CD4-positive, alpha-beta T cell (primary cell): ENCODE data around the gene CTRB1. TPM values are rescaled to one million over a fixed set of nuclear protein-coding genes. Genes with fewer than 3 reads are reported as not detected.

Source experiments
- ATAC-seq: fragments of 200-7000 bp; cut with Tn5 transposase; one replicate; pipeline ENCODE4 v1.10.0; 2022; ENCODE audit warnings: mild to moderate bottlenecking; ENCODE audit not compliant: poor library complexity
- CTCF ChIA-PET: fragments of 350-600 bp; sonication (Branson Sonifier 250); formaldehyde crosslinking; loops from one replicate; lab custom pipeline; 2021; ENCODE audit warnings: antibody characterized with exemption, inconsistent platforms; lab: Charles Lee
- POLR2A ChIA-PET: fragments of 350-600 bp; sonication (Branson Sonifier 250); formaldehyde crosslinking; loops from one replicate; lab custom pipeline; 2021; ENCODE audit warnings: antibody characterized with exemption, inconsistent platforms; lab: Charles Lee
- DNase-seq, 14 experiments: peaks; one replicate each; pipeline ENCODE4 v3.0.0-alpha.2; 2013 to 2020; ENCODE audit warnings: mixed read lengths in 2 of 14
- H3K27ac ChIP-seq, 2 donors: one replicate each; pipeline versions ENCODE4 v1.5.1 to v1.7.0; 2013; ENCODE audit warnings: low read length in 2 of 2, low read depth in 1 of 2, mild to moderate bottlenecking in 1 of 2
- H3K27me3 ChIP-seq, 2 experiments: 1 replicate in 1 of 2; 2 replicates in 1 of 2; pipeline versions ENCODE4 v1.6.1 to v1.7.0; 2013; ENCODE audit warnings: low read length in 2 of 2, control low read depth in 1 of 2, mild to moderate bottlenecking in 1 of 2, moderate library complexity in 1 of 2; ENCODE audit not compliant: insufficient read depth in 2 of 2, control insufficient read depth in 1 of 2
- H3K36me3 ChIP-seq: one replicate; pipeline ENCODE4 v1.6.1; 2013; ENCODE audit warnings: low read length, control low read depth; ENCODE audit not compliant: insufficient read depth
- H3K4me1 ChIP-seq: one replicate; pipeline ENCODE4 v1.6.1; 2013; ENCODE audit warnings: low read length, control low read depth; ENCODE audit not compliant: insufficient read depth
- H3K4me3 ChIP-seq: one replicate; pipeline ENCODE4 v1.5.1; 2013; ENCODE audit warnings: mild to moderate bottlenecking, low read length, moderate library complexity
- H3K9me3 ChIP-seq, 2 experiments: 1 replicate in 1 of 2; 2 replicates in 1 of 2; pipeline versions ENCODE4 v1.6.1 to v1.7.0; 2013; ENCODE audit warnings: low read length in 2 of 2, mild to moderate bottlenecking in 2 of 2, control low read depth in 1 of 2, moderate library complexity in 1 of 2; ENCODE audit not compliant: control insufficient read depth in 1 of 2, insufficient read depth in 1 of 2
- H3K27ac Mint-ChIP-seq: one replicate; pipeline ENCODE4 v1.8.0; 2020; ENCODE audit warnings: mixed read lengths
- H3K27me3 Mint-ChIP-seq: one replicate; pipeline ENCODE4 v1.8.0; 2021; ENCODE audit warnings: mixed read lengths
- H3K36me3 Mint-ChIP-seq: one replicate; pipeline ENCODE4 v1.8.0; 2021; ENCODE audit warnings: low read depth, mixed read lengths
- H3K4me1 Mint-ChIP-seq: one replicate; pipeline ENCODE4 v1.8.0; 2021; ENCODE audit warnings: low read depth, mixed read lengths
- H3K4me3 Mint-ChIP-seq: one replicate; pipeline ENCODE4 v1.8.0; 2020; ENCODE audit warnings: mild to moderate bottlenecking, mixed read lengths
- H3K9me3 Mint-ChIP-seq: one replicate; pipeline ENCODE4 v1.8.0; 2020; ENCODE audit warnings: mixed read lengths
- intact Hi-C, 2 experiments: fragments of 100-400 bp; cut with DNase I in 1 of 2; cut with micrococcal nuclease in 1 of 2; formaldehyde crosslinking; loops; one replicate each; pipeline versions ENCODE4 v1.15.1 to v1.9.0; 2023 to 2025; cut with DNase I, micrococcal nuclease
- total RNA-seq, 174 experiments: library from RNA in 2 of 174; stranded (reverse) in 2 of 174; gene quantifications; one replicate each; pipeline ENCODE4 v1.2.3 and lab custom pipeline; 2021 to 2026
- TF ChIP-seq, protein P1 (sequence below): fragments of 200-600 bp; IDR thresholded peaks from one replicate; pipeline ENCODE4 v1.8.0; 2022; ENCODE audit warnings: antibody characterized with exemption, mild to moderate bottlenecking

CTRB1 gene
- total RNA-seq, 2 experiments from 2014 or later, result not detected

- peaks cover 15% of the 10 kb centered on the region for H3K4me1 ChIP-seq
- H3K4me3 ChIP-seq, result peak overlapping the region; percentile 49
- DNase-seq (no peak), ATAC-seq (no peak)
- H3K27me3 ChIP-seq, result peaks cover 32 to 50% of the 10 kb centered on the region in 2 experiments
- H3K9me3 ChIP-seq, result peaks cover 0 to 20% of the 10 kb centered on the region in 2 experiments
- no peaks in the 10 kb centered on the region for H3K36me3 Mint-ChIP-seq
- H3K27me3 Mint-ChIP-seq, result peaks cover 56% of the 10 kb centered on the region
- POLR2A ChIA-PET, result no interaction called here
- H3K4me1 Mint-ChIP-seq, result no peaks in the 10 kb centered on the region
- intact Hi-C loops, result no loop called here
- H3K36me3 ChIP-seq, result no peaks in the 10 kb centered on the region
- CTCF ChIA-PET, result no interaction called here
- no peak overlapping the region for H3K4me3 Mint-ChIP-seq
- H3K27ac ChIP-seq, result no peak overlapping the region
- TF ChIP-seq, protein P1, sequence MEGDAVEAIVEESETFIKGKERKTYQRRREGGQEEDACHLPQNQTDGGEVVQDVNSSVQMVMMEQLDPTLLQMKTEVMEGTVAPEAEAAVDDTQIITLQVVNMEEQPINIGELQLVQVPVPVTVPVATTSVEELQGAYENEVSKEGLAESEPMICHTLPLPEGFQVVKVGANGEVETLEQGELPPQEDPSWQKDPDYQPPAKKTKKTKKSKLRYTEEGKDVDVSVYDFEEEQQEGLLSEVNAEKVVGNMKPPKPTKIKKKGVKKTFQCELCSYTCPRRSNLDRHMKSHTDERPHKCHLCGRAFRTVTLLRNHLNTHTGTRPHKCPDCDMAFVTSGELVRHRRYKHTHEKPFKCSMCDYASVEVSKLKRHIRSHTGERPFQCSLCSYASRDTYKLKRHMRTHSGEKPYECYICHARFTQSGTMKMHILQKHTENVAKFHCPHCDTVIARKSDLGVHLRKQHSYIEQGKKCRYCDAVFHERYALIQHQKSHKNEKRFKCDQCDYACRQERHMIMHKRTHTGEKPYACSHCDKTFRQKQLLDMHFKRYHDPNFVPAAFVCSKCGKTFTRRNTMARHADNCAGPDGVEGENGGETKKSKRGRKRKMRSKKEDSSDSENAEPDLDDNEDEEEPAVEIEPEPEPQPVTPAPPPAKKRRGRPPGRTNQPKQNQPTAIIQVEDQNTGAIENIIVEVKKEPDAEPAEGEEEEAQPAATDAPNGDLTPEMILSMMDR, result no peak
- H3K9me3 Mint-ChIP-seq, result no peaks in the 10 kb centered on the region
- no peak overlapping the region for H3K27ac Mint-ChIP-seq
These were observed 46.5 kb downstream of the CTRB1 start for GRCh38 chr16:75264999-75265910.

- H3K4me3 ChIP-seq, result peak overlapping the region; percentile 41
- H3K9me3 Mint-ChIP-seq, result no peaks in the 10 kb centered on the region
- H3K27ac Mint-ChIP-seq, result no peak overlapping the region
- TF ChIP-seq, protein P1, result no peak
- H3K27me3 ChIP-seq, result peaks cover 32 to 50% of the 10 kb centered on the region in 2 experiments
- H3K9me3 ChIP-seq, result peaks cover 0 to 20% of the 10 kb centered on the region in 2 experiments
- no peak overlapping the region for H3K27ac ChIP-seq
- CTCF ChIA-PET, result no interaction called here
- H3K4me3 Mint-ChIP-seq, result peak overlapping the region; percentile 80
- peaks cover 15% of the 10 kb centered on the region for H3K4me1 ChIP-seq
- ATAC-seq (no peak), DNase-seq (peak in 2 of 14 experiments; percentile 11 to 26)
- H3K36me3 Mint-ChIP-seq, result no peaks in the 10 kb centered on the region
- H3K4me1 Mint-ChIP-seq, result no peaks in the 10 kb centered on the region
- peaks cover 50% of the 10 kb centered on the region for H3K27me3 Mint-ChIP-seq
- intact Hi-C loops, result no loop called here
- POLR2A ChIA-PET, result no interaction called here
- H3K36me3 ChIP-seq, result no peaks in the 10 kb centered on the region
These were observed 47.3 kb downstream of the CTRB1 start for GRCh38 chr16:75265911-75266701.

- Histone ChIP-seq H3K36me3 (no peaks in the 10 kb centered on the region), H3K27ac (no peak overlapping the region), H3K27me3 (peaks cover 40 to 52% of the 10 kb centered on the region in 2 experiments), H3K4me1 (peaks cover 15% of the 10 kb centered on the region), H3K4me3 (no peak overlapping the region), H3K9me3 (peaks cover 0 to 20% of the 10 kb centered on the region in 2 experiments)
- Mint-ChIP-seq H3K9me3 (no peaks in the 10 kb centered on the region), H3K27me3 (peaks cover 48% of the 10 kb centered on the region), H3K4me3 (peak overlapping the region; percentile 80), H3K27ac (no peak overlapping the region), H3K36me3 (no peaks in the 10 kb centered on the region), H3K4me1 (no peaks in the 10 kb centered on the region)
- TF ChIP-seq, protein P1, result no peak
- intact Hi-C loops, result no loop called here
- ChIA-PET CTCF (no interaction called here), POLR2A (no interaction called here)
- DNase-seq, result no peak
- ATAC-seq, result no peak
These were observed 48.2 kb downstream of the CTRB1 start for GRCh38 chr16:75266738-75267630.
